ENCODE measurements around the gene BABAM1.
"Not testable (repeated sequence)": the region's sequence is repeated elsewhere in the genome, so short reads cannot be mapped to it uniquely, and the experiment has no call there.

Gene BABAM1

DNA sequence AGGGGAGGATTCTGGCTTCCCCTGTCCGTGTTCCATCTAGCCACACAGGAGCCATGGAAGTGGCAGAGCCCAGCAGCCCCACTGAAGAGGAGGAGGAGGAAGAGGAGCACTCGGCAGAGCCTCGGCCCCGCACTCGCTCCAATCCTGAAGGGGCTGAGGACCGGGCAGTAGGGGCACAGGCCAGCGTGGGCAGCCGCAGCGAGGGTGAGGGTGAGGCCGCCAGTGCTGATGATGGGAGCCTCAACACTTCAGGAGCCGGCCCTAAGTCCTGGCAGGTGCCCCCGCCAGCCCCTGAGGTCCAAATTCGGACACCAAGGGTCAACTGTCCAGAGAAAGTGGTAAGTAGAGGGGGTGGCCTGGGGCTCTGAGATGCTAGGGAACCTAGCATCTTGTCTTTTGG is 1.5 kb downstream of the BABAM1 start:
- no peak for DNase-seq (ENCODE audit: low read depth in 2 of 2)

- not testable (repeated sequence) for DNase-seq (ENCODE audit: low read depth in 2 of 2)
Observed at GRCh38 chr19:17274892-17275291, 7.6 kb downstream of the BABAM1 start.

- DNase-seq (ENCODE audit: low read depth in 2 of 2) = no peak
Observed at GRCh38 chr19:17275441-17276175, 8.4 kb downstream of the BABAM1 start.

GRCh38 chr19:17279436-17279835 is 12.2 kb downstream of the BABAM1 start:
- DNase-seq (ENCODE audit: low read depth in 2 of 2) = no peak

GRCh38 chr19:17281391-17282304 is 14.4 kb downstream of the BABAM1 start, which contains the start of gene ANKLE1:
Gene ANKLE1, plus strand, starts transcription at chr19:17281901. Its CDS starts 20 bp downstream, at chr19:17281921.
- DNase-seq (ENCODE audit: low read depth in 2 of 2) = peak; percentile 34 to 38

- peak; percentile 81 to 82 for DNase-seq (ENCODE audit: low read depth in 2 of 2)
Observed at GRCh38 chr19:17282488-17283125, 15.4 kb downstream of the BABAM1 start.

GRCh38 chr19:17283504-17283996 is 16.3 kb downstream of the BABAM1 start:
- DNase-seq (ENCODE audit: low read depth in 2 of 2) = no peak

DNA sequence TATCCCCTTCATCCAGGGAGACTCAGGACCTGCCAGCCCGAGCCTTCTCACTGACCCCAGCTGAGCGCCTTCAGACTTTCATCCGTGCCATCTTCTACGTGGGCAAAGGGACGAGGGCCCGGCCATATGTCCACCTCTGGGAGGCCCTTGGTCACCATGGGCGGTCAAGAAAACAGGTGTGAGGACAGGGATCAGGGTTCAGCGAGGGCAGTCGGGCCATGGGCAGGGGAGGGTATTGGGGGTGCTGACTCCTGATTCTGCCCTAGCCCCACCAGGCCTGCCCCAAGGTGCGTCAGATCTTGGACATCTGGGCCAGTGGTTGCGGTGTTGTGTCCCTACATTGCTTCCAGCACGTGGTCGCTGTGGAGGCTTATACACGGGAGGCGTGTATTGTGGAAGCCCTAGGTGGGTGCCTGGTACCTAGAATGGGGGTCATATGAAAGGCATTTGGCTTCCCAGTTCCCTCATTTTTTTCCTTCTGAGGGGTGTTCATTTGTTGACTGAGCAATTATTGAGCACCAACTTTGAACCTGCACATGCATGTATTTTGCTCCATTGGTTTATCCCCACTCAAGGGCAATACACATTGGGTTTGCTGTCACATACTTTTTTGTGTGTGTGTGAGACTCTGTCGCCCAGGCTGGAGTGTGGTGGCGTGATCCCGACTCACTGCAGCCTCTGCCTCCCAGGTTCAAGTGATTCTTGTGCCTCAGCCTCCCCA is 18.3 kb downstream of the BABAM1 start:
- no peak for DNase-seq (ENCODE audit: low read depth in 2 of 2)

DNA sequence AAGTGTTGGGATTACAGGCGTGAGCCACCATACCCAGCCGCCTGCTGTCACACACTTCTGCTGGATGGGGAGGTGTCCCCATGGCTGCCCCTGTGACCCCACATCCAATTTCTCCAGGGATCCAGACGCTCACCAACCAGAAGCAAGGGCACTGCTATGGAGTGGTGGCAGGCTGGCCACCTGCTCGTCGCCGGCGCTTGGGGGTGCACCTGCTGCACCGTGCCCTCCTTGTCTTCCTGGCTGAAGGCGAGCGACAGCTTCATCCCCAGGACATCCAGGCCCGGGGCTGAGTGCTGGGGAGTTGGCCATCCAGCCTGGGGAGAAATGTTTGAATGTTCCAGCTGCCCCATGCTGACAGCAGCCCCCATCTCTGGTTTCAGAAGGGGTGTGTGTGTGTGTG is 19.0 kb downstream of the BABAM1 start:
- no peak for DNase-seq (ENCODE audit: low read depth in 2 of 2)

DNA sequence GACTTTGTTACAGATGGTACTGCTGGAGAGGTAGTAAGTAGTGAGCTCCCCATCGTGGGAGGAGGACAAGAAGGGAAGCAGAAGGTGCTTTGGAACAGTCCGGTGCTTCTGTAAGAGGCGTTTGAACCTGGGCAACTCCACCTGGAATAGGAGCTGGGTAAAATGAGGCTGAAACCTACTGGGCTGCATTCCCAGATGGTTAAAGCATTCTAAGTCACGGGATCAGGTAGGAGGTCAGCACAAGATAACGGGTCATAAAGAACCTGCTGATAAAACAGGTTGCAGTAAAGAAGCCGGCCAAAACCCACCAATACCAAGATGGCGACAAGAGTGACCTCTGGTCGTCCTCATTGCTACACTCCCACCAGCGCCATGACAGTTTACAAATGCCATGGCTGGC is 19.5 kb downstream of the BABAM1 start:
- DNase-seq (ENCODE audit: low read depth in 2 of 2) = no peak

GRCh38 chr19:17289489-17289888 is 22.2 kb downstream of the BABAM1 start:
- DNase-seq (ENCODE audit: low read depth in 2 of 2) = peak in 1 of 2 donors; percentile 57

GRCh38 chr19:17292301-17293074 is 25.2 kb downstream of the BABAM1 start:
- peak; percentile 69 to 78 for DNase-seq (ENCODE audit: low read depth in 2 of 2)

DNA sequence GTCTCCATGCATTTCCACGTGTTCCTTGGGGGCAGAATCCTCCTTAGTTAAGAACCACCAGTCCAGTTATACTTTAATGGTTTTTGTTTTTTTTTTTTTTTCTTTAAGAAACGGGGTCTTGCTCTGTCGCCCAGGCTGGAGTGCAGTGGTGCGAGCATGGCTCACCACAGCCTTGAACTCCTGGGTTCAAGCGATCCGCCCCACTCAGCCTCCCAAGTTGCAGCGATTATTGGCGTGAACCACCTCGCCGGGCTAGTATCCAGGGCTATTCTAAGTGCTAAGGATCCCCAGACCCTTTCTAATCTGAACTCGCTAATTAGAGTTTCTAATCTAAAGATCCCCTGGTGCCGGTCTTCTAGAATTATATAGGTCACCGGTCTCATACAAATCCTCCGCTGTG is 26.4 kb downstream of the BABAM1 start:
- no peak for DNase-seq (ENCODE audit: low read depth in 2 of 2)

- DNase-seq (ENCODE audit: low read depth in 2 of 2) = peak; percentile 47 to 66
Observed at GRCh38 chr19:17294051-17294891, 27.0 kb downstream of the BABAM1 start.

- not testable (repeated sequence) for DNase-seq (ENCODE audit: low read depth in 2 of 2)
Observed at GRCh38 chr19:17295551-17295950, 28.3 kb downstream of the BABAM1 start.

DNA sequence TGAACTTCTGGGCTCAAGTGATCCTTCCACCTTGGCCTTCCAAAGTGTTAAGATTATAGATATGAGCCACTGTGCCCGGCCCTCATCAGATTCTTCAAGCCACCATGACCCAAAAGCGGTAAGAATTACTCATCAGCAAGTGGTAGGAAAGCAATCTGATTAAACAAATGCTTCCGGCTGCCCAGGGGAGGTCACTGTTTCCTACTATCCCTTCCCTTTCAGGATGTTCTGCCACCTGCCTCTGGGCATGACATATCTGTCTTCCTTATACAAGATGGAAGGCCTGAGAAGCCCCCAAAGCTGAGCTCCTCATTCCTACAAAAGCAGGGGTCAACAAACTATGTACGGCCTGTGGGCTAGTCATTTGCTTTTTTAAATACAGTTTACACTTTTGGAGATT is 29.0 kb downstream of the BABAM1 start:
- no peak for DNase-seq (ENCODE audit: low read depth in 2 of 2)

GRCh38 chr19:17296976-17297375 is 29.7 kb downstream of the BABAM1 start:
- DNase-seq (ENCODE audit: low read depth in 2 of 2) = no peak

GRCh38 chr19:17300992-17301619 is 33.9 kb downstream of the BABAM1 start:
- DNase-seq (ENCODE audit: low read depth in 2 of 2) = no peak
